ENCODE results near the gene SRGN. TPM values are rescaled to one million over a fixed set of nuclear protein-coding genes. Genes with fewer than 3 reads are reported as not detected.

SRGN gene
- total RNA-seq, 1 experiment from 2014 or later, result 0.32 TPM

- TF ChIP-seq EZH2 (IDR thresholded peaks at IDR 0.05; ENCODE audit: borderline replicate concordance, low read depth, low read length, poor library complexity, severe bottlenecking) (no peak), CTCF (conservative IDR thresholded peaks at IDR 0.05; ENCODE audit: low read depth, low read length) (no peak)
- Histone ChIP-seq H3K36me3 (ENCODE audit: insufficient read depth, low read length, poor library complexity, severe bottlenecking) (no peaks in the 10 kb centered on the region), H3K4me3 (ENCODE audit: low read depth, low read length, poor library complexity, severe bottlenecking) (no peak overlapping the region), H3K9me3 (ENCODE audit: low read depth, low read length, poor library complexity, severe bottlenecking) (no peaks in the 10 kb centered on the region), H3K4me1 (ENCODE audit: insufficient read depth, low read length, poor library complexity, severe bottlenecking) (no peaks in the 10 kb centered on the region), H3K27me3 (replicated peaks; ENCODE audit: insufficient read depth, low read depth, low read length, poor library complexity) (no peaks in the 10 kb centered on the region), H3K27ac (ENCODE audit: low read depth, low read length, poor library complexity, severe bottlenecking) (no peak overlapping the region)
- intact Hi-C loops (cut with micrococcal nuclease; ENCODE audit: unreplicated experiment), result no loop called here
- ChIA-PET POLR2A (ENCODE audit: low non-redundant PET) (no interaction called here), CTCF (no interaction called here)
- no TSS peak for BruUV-seq (replicated peaks)
- no peak for DNase-seq (ENCODE audit: low spot score)
Observed at GRCh38 chr10:69052736-69053135, 35.2 kb upstream of the SRGN start.

- Histone ChIP-seq H3K4me1 (ENCODE audit: insufficient read depth, low read length, poor library complexity, severe bottlenecking) (no peaks in the 10 kb centered on the region), H3K27me3 (replicated peaks; ENCODE audit: insufficient read depth, low read depth, low read length, poor library complexity) (no peaks in the 10 kb centered on the region), H3K27ac (ENCODE audit: low read depth, low read length, poor library complexity, severe bottlenecking) (no peak overlapping the region), H3K4me3 (ENCODE audit: low read depth, low read length, poor library complexity, severe bottlenecking) (no peak overlapping the region), H3K36me3 (ENCODE audit: insufficient read depth, low read length, poor library complexity, severe bottlenecking) (no peaks in the 10 kb centered on the region), H3K9me3 (ENCODE audit: low read depth, low read length, poor library complexity, severe bottlenecking) (no peaks in the 10 kb centered on the region)
- POLR2A ChIA-PET (ENCODE audit: low non-redundant PET), result no interaction called here
- no TSS peak for BruUV-seq (replicated peaks)
- CTCF ChIA-PET, result no interaction called here
- no peak for DNase-seq (ENCODE audit: low spot score)
- intact Hi-C loops (cut with micrococcal nuclease; ENCODE audit: unreplicated experiment), result no loop called here
- no peak for TF ChIP-seq EZH2 (IDR thresholded peaks at IDR 0.05; ENCODE audit: borderline replicate concordance, low read depth, low read length, poor library complexity, severe bottlenecking)
- TF ChIP-seq CTCF (conservative IDR thresholded peaks at IDR 0.05; ENCODE audit: low read depth, low read length), result no peak
Observed at GRCh38 chr10:69055241-69055640, 32.7 kb upstream of the SRGN start.

GRCh38 chr10:69056129-69056528, 31.8 kb upstream of the SRGN start:
- intact Hi-C loops (cut with micrococcal nuclease; ENCODE audit: unreplicated experiment), result no loop called here
- no peaks in the 10 kb centered on the region for H3K27me3 ChIP-seq (replicated peaks; ENCODE audit: insufficient read depth, low read depth, low read length, poor library complexity)
- H3K27ac ChIP-seq (ENCODE audit: low read depth, low read length, poor library complexity, severe bottlenecking), result no peak overlapping the region
- no peaks in the 10 kb centered on the region for H3K4me1 ChIP-seq (ENCODE audit: insufficient read depth, low read length, poor library complexity, severe bottlenecking)
- H3K36me3 ChIP-seq (ENCODE audit: insufficient read depth, low read length, poor library complexity, severe bottlenecking), result no peaks in the 10 kb centered on the region
- TF ChIP-seq EZH2 (IDR thresholded peaks at IDR 0.05; ENCODE audit: borderline replicate concordance, low read depth, low read length, poor library complexity, severe bottlenecking) (no peak), CTCF (conservative IDR thresholded peaks at IDR 0.05; ENCODE audit: low read depth, low read length) (no peak)
- CTCF ChIA-PET, result no interaction called here
- POLR2A ChIA-PET (ENCODE audit: low non-redundant PET), result no interaction called here
- no peak overlapping the region for H3K4me3 ChIP-seq (ENCODE audit: low read depth, low read length, poor library complexity, severe bottlenecking)
- H3K9me3 ChIP-seq (ENCODE audit: low read depth, low read length, poor library complexity, severe bottlenecking), result no peaks in the 10 kb centered on the region
- no TSS peak for BruUV-seq (replicated peaks)
- no peak for DNase-seq (ENCODE audit: low spot score)

Data from A673 (cell line).